ENCODE results near the gene NISCH. TPM values are rescaled to one million over a fixed set of nuclear protein-coding genes. Genes with fewer than 3 reads are reported as not detected.

NISCH gene
- total and polyA plus RNA-seq, 2 donors (not counting 1 experiment from before 2014, with no cell fraction given) = 130 to 169 TPM

DNA sequence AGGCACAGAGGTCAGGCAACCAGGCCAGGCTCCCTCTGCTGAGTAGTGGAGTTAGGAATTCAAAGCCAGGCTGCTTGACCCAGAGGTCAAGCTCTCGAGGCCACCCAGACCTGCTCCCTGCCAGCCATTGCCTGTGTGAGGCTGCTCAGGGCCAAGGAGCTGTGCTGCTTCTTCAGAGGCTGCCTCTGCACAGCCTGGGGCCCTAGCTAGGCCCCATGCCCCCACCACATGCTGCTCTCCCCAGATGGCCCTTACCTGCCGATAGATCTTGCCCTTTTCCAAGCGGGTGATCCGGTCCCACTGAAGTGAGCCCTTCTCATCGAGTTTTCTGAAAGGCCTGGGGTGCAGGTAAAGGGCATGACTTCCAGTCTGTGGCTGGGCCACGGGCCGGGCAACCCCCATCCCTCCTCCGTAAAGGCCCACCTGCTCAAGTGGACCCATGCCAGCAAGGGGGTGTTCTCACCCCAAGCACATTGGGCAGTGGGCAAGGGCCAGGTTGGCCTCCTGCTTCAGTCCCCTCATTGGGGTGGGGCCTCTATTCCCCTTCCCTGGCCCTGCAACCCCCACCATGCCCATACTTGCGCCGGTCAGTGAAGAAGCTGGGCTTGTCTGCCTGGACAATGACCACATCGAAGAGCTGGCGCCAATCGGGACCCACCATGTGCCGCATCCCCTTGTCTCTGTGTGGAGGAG, 71.8 kb downstream of the NISCH start:
- ChIA-PET POLR2A (no interaction called here), CTCF (interaction anchor here (1.0 kb wide), 1 partner anchor 187 kb away, joined by 3 read pairs; no protein-coding TSS in a partner anchor)
- 98% methylated on average over 8 of the region's 14 CpGs for WGBS (ENCODE audit: insufficient coverage)
- H3K9me3 Mint-ChIP-seq (ENCODE audit: insufficient read depth) = no peaks in the 10 kb centered on the region
- H4K20me1 ChIP-seq (ENCODE audit: control insufficient read depth, insufficient read depth, low read length, poor library complexity, severe bottlenecking) = no peaks in the 10 kb centered on the region
- H3K27ac Mint-ChIP-seq = no peak overlapping the region
- H3K9me3 ChIP-seq (ENCODE audit: control extremely low read depth in 1 of 3, control insufficient read depth in 2 of 3, insufficient read depth in 1 of 3, low read length in 2 of 3) = no peaks in the 10 kb centered on the region
- ATAC-seq (ENCODE audit: low read depth) (no peak), DNase-seq (no peak)
- H2AFZ ChIP-seq (ENCODE audit: insufficient read depth, low read depth, low read length, poor library complexity, severe bottlenecking) = no peak overlapping the region
- H3K4me1 ChIP-seq (ENCODE audit: control insufficient read depth in 2 of 2, insufficient read depth in 2 of 2, low read length in 2 of 2) = peaks cover 1 to 5% of the 10 kb centered on the region in 2 donors
- no peak overlapping the region for H3K4me3 ChIP-seq (ENCODE audit: control extremely low read depth in 1 of 5, extremely low read depth in 1 of 5, insufficient read depth in 1 of 5, low read depth in 2 of 5, low read length in 4 of 5)
- intact Hi-C loops (cut with micrococcal nuclease) = no loop called here
- H3K4me1 Mint-ChIP-seq = peaks cover under 1% of the 10 kb centered on the region
- TF ChIP-seq, protein P1, sequence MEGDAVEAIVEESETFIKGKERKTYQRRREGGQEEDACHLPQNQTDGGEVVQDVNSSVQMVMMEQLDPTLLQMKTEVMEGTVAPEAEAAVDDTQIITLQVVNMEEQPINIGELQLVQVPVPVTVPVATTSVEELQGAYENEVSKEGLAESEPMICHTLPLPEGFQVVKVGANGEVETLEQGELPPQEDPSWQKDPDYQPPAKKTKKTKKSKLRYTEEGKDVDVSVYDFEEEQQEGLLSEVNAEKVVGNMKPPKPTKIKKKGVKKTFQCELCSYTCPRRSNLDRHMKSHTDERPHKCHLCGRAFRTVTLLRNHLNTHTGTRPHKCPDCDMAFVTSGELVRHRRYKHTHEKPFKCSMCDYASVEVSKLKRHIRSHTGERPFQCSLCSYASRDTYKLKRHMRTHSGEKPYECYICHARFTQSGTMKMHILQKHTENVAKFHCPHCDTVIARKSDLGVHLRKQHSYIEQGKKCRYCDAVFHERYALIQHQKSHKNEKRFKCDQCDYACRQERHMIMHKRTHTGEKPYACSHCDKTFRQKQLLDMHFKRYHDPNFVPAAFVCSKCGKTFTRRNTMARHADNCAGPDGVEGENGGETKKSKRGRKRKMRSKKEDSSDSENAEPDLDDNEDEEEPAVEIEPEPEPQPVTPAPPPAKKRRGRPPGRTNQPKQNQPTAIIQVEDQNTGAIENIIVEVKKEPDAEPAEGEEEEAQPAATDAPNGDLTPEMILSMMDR (IDR thresholded peaks at IDR 0.05) = no peak
- no peak for TF ChIP-seq EZH2 (IDR thresholded peaks at IDR 0.05; ENCODE audit: borderline replicate concordance, insufficient read depth, low read depth, low read length, poor library complexity, severe bottlenecking)
- H3K27me3 ChIP-seq (replicated peaks in 1 of 4; ENCODE audit: control extremely low read depth in 1 of 4, control insufficient read depth in 3 of 4, insufficient read depth in 4 of 4, low read length in 3 of 4) = peaks cover 0 to 5% (median 0%) of the 10 kb centered on the region in 4 experiments
- H3K9ac ChIP-seq (ENCODE audit: low read length) = no peak overlapping the region
- no peaks in the 10 kb centered on the region for H3K79me2 ChIP-seq (ENCODE audit: control insufficient read depth, insufficient read depth, low read length)
- H3K27ac ChIP-seq (ENCODE audit: low read length in 2 of 2) = no peak overlapping the region
- H3K4me3 Mint-ChIP-seq = no peak overlapping the region
- no peaks in the 10 kb centered on the region for H3K27me3 Mint-ChIP-seq
- H3K36me3 ChIP-seq (replicated peaks in 1 of 2; ENCODE audit: control extremely low read depth in 1 of 2, control insufficient read depth in 1 of 2, extremely low read depth in 1 of 2, insufficient read depth in 2 of 2, low read length in 1 of 2) = no peaks in the 10 kb centered on the region
- H3K4me2 ChIP-seq (replicated peaks; ENCODE audit: low read depth, low read length, poor library complexity, severe bottlenecking) = no peak overlapping the region
